Testis (tissue), 2 donors: ENCODE data around the gene THEMIS.

Source experiments
- POLR2A ChIP-seq: fragments of 450-650 bp; IDR thresholded peaks from one replicate; pipeline ENCODE4 v1.6.1; 2017; ENCODE audit warnings: antibody characterized with exemption, mild to moderate bottlenecking, moderate library complexity
- TF ChIP-seq, protein P1 (sequence below), 3 experiments: fragments of 450-650 bp in 2 of 3; fragments of 200-600 bp in 1 of 3; sonication (generic) in 1 of 3; IDR thresholded peaks; one replicate each; pipeline ENCODE4 v1.5.1; 2016 to 2019; ENCODE audit warnings: antibody characterized with exemption in 3 of 3, mild to moderate bottlenecking in 2 of 3, moderate library complexity in 1 of 3

GRCh38 chr6:127923135-127923534 is 22.3 kb upstream of the THEMIS start:
- TF ChIP-seq, protein P1, sequence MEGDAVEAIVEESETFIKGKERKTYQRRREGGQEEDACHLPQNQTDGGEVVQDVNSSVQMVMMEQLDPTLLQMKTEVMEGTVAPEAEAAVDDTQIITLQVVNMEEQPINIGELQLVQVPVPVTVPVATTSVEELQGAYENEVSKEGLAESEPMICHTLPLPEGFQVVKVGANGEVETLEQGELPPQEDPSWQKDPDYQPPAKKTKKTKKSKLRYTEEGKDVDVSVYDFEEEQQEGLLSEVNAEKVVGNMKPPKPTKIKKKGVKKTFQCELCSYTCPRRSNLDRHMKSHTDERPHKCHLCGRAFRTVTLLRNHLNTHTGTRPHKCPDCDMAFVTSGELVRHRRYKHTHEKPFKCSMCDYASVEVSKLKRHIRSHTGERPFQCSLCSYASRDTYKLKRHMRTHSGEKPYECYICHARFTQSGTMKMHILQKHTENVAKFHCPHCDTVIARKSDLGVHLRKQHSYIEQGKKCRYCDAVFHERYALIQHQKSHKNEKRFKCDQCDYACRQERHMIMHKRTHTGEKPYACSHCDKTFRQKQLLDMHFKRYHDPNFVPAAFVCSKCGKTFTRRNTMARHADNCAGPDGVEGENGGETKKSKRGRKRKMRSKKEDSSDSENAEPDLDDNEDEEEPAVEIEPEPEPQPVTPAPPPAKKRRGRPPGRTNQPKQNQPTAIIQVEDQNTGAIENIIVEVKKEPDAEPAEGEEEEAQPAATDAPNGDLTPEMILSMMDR (IDR thresholded peaks at IDR 0.05), result no peak
- no peak for TF ChIP-seq POLR2A
